Measurements from ENCODE around the gene TCAP. TPM values are rescaled to one million over a fixed set of nuclear protein-coding genes. Genes with fewer than 3 reads are reported as not detected.

The TCAP gene
- total RNA-seq, 1 donor from 2014 or later, result not detected

DNA sequence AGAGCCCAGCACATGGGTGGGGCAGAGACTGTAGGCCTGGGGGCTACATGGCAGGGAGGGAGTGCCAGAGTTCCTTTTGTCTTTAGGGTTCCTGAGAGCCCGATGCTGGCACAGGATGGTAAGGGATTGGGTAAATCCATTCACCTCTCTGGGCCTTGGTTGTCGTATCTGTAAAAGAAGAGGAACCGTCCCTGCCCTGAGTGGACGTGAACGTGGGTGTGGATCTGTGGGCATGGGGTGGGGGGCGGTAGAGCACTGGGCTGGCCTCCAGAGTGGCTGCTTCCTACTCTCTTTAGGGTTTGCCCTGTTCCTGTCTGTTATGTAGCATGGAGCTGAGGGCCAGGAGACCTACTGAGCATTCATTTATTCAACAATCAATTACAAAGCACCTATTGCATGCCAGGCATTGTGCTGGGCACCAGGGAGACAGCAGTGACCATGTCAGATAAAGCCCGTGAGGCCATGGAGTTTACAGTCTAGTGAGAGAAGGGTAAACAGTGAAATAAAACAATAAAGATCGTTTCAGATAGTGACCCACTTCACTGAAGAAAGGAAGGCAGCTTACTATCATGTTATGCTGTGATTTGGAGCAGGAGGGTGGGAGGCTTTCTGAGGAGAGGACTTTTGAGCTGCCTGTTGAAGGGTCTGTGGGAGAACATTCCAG is 13.1 kb upstream of the TCAP start:
- TF ChIP-seq, protein P1, sequence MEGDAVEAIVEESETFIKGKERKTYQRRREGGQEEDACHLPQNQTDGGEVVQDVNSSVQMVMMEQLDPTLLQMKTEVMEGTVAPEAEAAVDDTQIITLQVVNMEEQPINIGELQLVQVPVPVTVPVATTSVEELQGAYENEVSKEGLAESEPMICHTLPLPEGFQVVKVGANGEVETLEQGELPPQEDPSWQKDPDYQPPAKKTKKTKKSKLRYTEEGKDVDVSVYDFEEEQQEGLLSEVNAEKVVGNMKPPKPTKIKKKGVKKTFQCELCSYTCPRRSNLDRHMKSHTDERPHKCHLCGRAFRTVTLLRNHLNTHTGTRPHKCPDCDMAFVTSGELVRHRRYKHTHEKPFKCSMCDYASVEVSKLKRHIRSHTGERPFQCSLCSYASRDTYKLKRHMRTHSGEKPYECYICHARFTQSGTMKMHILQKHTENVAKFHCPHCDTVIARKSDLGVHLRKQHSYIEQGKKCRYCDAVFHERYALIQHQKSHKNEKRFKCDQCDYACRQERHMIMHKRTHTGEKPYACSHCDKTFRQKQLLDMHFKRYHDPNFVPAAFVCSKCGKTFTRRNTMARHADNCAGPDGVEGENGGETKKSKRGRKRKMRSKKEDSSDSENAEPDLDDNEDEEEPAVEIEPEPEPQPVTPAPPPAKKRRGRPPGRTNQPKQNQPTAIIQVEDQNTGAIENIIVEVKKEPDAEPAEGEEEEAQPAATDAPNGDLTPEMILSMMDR (conservative IDR thresholded peaks at IDR 0.05; ENCODE audit: low read depth, low read length), result no peak
- H3K4me3 ChIP-seq (ENCODE audit: low read depth, low read length), result no peak overlapping the region
- DNase-seq (ENCODE audit: low read depth), result no peak

DNA sequence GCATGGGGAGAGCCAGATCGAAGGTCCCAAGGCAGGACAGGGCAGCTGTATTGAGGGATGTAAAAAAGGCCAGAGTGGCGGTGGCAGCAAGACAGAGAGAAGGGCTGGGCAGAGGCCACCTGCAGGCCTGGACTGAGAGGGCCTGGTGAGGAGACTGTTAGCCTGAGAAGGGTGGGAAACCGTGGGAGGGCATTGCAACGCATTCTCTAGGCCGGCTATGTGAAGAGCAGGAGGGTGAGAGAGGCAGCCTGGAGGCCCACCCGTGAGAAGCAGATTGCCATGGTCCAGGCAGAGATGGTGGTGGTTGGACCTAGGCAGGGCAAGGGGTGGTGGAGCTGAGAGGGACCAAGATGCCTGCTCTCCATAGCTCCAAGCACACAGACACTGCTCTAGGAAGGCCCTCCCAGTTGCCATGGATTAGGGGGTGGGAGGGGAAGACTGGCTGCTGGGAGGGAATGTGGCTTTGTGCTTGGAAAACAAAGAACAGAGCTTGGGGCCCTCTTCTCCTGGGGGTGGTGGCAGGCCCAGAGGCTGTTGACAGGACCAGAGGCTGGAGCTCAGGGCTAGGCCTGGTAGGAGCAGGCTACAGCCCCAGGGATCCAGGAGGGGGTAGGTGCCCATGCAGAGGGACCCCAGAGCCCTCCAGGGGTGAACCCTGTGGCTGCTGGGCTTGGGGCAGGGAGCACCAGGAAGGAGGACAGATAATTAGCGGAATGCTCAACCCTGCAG is 12.4 kb upstream of the TCAP start:
- H3K4me3 ChIP-seq (ENCODE audit: low read depth, low read length), result no peak overlapping the region
- TF ChIP-seq, protein P1 (conservative IDR thresholded peaks at IDR 0.05; ENCODE audit: low read depth, low read length), result no peak
- no peak for DNase-seq (ENCODE audit: low read depth)

- TF ChIP-seq, protein P1 (conservative IDR thresholded peaks at IDR 0.05; ENCODE audit: low read depth, low read length), result no peak
- no peak overlapping the region for H3K4me3 ChIP-seq (ENCODE audit: low read depth, low read length)
- DNase-seq (ENCODE audit: low read depth), result no peak
Measured at GRCh38 chr17:39653316-39653661, 11.9 kb upstream of the TCAP start.

DNA sequence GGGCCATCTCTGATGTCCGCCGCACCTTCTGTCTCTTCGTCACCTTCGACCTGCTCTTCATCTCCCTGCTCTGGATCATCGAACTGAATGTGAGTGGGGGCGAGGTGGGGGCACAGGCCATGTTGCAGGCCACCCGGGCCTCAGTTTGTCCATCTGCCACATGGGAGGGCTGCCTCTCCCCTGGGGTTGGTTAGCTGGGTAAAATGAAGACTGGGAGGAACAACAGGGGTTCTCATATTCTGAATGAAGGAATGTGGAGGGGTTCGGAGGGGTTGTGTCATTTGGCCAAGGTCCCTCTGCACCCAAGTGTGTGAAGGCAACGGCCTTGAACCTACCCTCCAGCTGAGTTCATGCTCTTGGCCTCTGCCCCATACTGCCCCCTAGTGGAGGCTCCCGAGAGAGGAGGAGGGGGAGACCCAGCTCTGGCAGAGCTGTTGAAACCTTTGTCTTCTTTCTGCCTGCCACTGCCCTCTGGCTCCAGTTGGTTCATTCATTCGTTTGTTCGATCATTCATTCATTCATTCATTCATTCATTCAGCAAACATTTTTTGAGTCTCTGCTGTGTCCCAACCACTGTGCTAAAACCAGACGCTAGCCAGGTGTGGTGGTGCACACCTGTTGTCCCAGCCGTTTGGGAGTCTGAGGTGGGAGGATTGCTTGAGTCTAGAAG is 11.4 kb upstream of the TCAP start:
- no peak overlapping the region for H3K4me3 ChIP-seq (ENCODE audit: low read depth, low read length)
- DNase-seq (ENCODE audit: low read depth), result no peak
- TF ChIP-seq, protein P1 (conservative IDR thresholded peaks at IDR 0.05; ENCODE audit: low read depth, low read length), result peak; percentile 96

GRCh38 chr17:39655105-39655504 is 10.0 kb upstream of the TCAP start:
- no peak for DNase-seq (ENCODE audit: low read depth)
- H3K4me3 ChIP-seq (ENCODE audit: low read depth, low read length), result no peak overlapping the region
- TF ChIP-seq, protein P1 (conservative IDR thresholded peaks at IDR 0.05; ENCODE audit: low read depth, low read length), result no peak

DNA sequence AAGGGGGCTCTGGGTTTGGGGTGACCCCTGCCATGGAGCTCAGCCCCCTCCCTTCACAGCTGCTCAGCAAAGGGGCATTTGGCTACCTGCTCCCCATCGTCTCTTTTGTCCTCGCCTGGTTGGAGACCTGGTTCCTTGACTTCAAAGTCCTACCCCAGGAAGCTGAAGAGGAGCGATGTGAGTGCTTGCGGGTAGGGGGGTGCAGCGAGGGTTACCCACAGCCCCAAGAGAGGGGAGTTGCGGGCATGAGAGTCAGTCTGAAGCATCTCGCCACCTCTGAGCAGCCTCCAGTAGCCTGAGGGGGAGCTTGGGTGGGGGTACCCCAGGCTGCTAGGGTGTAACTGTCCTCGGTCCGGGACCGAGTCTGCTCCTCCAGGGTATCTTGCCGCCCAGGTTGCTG is 6.8 kb upstream of the TCAP start:
- TF ChIP-seq, protein P1 (conservative IDR thresholded peaks at IDR 0.05; ENCODE audit: low read depth, low read length), result no peak
- no peak for DNase-seq (ENCODE audit: low read depth)
- H3K4me3 ChIP-seq (ENCODE audit: low read depth, low read length), result no peak overlapping the region
